GM12801 (cell line): ENCODE results near the gene SARDH.

Experiments used
- TF ChIP-seq, protein P1 (sequence below): IDR thresholded peaks from one replicate; pipeline ENCODE4 v1.5.1; 2011; ENCODE audit warnings: control low read depth; ENCODE audit not compliant: insufficient read length; ENCODE audit errors: extremely low read depth

Gene SARDH

DNA sequence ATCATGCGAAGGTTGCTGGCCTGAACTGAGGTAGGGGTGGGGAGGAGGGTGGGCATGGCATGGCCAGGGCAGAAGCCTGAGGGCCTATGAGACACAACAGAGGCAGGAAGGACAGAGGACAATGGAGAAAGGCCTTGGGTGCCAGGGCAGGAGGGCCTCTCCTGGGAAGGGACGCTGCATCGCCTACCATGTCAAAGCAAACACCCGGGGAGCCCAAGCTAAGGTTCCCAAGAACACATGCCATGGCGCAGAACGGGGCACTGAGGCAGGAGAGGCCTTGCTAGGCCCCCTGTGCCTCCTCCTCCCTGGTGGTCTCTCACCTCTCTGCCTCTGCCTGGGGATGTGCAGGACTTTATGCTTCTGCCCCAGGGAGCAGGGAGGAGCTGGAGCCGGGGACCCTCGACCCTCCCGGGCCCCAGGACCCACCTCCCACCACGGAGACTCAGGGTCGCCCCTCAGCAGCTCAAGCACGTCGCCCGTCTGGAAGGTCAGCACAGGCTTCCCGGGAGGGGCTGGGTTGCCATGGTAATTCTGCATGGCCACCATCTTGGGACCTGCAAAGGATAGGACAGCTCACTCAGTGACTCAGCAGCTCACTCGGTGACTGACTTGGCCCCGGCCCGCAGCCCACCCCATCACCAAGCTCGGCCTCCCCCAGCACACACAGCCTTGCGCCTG lies 40.3 kb upstream of the SARDH start:
- TF ChIP-seq, protein P1, sequence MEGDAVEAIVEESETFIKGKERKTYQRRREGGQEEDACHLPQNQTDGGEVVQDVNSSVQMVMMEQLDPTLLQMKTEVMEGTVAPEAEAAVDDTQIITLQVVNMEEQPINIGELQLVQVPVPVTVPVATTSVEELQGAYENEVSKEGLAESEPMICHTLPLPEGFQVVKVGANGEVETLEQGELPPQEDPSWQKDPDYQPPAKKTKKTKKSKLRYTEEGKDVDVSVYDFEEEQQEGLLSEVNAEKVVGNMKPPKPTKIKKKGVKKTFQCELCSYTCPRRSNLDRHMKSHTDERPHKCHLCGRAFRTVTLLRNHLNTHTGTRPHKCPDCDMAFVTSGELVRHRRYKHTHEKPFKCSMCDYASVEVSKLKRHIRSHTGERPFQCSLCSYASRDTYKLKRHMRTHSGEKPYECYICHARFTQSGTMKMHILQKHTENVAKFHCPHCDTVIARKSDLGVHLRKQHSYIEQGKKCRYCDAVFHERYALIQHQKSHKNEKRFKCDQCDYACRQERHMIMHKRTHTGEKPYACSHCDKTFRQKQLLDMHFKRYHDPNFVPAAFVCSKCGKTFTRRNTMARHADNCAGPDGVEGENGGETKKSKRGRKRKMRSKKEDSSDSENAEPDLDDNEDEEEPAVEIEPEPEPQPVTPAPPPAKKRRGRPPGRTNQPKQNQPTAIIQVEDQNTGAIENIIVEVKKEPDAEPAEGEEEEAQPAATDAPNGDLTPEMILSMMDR = no peak

DNA sequence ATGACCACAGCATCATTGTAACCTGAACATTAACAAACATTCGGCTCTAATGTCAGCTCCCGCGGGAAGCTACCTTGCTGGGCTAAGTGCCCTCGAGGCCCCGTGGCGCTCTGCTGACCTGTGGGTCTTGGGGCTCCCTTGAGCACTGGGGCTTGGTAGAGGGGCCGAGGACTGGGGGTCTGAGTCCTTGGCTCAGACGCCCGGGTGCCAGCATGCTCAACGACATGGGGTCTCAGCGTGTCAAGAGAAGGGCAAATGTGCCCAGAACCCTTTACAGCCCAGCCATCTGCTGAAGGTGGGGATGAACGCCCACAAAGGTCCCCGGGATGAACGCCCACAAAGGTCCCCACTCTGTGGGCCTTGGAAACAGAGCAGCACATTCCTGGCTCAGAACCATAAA lies 39.7 kb upstream of the SARDH start:
- TF ChIP-seq, protein P1 = no peak

DNA sequence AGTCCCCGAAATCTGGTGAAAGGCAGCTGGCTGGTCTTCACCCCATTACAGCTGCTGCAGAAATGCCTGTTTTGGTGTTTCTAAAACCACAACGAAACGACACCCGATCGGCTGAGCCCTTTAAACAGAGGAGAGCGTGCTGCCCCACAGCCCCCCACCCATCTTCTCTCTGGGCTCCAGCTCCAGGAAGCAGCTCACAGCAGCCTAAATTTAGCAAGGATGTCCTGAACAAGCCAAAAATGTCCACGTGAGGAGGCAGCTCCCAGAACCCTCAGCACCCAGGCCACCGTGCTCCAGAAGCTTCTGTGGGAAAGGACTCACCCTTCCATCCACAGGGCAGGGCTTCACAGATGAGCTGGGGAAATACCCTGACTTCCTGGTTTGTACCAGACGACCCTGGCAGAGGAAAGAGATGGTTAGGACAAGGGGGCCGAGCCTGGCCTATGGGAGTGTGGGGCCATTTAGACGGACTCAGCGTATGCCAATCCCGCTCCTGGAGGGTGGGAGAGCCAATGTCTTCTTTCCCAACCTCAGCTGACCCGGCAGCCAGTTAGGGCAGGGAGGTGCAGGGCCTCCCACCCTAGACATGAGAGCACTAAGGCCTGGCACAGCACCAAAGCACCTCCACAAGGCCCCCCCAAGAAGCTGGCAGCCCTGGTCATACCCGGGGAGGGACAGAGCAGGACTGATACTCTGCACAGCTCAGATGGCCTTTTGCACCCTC lies 39.1 kb upstream of the SARDH start:
- TF ChIP-seq, protein P1 = no peak

DNA sequence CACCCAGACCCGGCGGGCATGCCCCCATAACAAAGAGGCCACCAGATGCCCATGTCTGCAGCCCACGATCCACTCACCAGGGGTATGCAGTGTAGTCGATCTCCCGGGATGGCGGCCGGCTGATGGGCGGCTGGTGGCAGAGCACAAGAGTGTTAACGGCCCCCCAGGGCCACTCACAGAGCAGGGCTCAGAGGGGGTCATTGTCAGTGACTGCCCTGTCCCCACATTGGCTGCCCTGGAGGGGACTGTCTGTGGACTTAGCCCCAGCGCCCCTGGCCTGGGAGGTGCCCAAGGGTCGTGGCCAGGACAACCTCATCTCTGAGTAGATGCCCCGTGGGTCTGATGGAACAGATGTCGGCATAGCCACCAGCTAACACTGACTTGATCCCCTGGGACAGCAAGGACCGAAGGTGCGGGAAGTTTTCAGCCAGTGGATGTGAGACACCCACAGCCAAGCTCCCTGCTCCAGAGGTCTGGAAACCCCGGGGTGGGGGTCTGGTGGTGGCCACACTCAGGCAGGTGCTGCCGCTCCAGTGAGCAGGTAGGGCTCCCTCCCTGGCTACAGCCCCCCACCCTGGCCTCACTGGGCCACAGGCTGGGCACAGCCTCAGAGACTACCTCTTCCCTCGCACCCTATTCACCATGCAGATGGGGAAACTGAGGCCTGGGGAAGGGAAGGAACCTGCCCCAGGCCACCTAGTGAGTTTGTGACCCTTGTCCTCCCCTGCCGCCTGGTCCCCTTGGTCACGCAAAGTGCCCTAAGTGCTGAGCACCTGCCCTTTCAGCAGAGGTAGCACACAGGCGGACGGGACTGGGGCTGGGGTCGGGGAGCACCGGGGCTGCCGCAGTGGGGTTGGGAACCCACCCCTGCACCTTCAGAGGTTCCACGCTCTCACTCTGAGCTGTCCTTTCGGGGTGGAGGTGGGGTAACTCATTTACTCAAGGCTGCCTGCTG lies 38.1 kb upstream of the SARDH start:
- TF ChIP-seq, protein P1 = no peak

DNA sequence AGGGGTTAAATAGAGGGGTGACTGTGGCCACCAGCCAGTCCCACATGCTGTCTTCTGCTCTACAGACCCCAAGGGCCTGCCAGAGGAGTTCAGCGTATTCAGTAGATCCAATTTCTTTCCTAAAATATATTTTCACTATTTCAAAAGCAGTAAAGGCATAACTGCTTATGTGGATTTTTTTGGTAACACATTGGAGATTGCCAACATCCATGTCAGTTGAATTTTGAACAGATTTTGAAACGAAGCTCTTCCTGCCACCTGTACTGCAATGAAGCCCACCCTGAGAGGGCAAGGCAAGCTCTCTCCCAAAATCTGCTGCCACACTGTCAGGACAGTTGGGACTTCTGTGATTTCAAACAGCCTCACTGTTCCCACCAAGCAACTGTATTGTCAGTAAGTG lies 37.1 kb upstream of the SARDH start:
- TF ChIP-seq, protein P1 = no peak

DNA sequence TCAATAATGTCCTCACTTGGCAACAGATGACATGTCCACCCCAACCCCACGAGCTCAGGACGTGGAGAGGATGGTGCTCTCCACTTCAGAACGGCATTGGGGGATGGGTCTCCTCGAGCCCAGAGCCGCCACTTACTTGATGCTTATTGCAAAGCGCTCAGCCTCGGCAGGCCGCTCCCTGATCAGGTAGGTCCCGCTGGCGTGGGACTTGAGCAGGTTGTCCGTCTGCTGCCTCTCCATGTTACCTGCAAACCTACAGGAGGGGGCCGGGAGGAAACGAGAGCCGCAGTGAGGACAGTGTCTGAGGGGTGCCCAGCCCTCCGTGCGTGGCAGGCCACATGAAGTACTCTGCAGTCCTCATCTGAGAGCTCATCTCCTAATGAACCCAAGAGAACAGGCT lies 36.6 kb upstream of the SARDH start:
- TF ChIP-seq, protein P1 = no peak

DNA sequence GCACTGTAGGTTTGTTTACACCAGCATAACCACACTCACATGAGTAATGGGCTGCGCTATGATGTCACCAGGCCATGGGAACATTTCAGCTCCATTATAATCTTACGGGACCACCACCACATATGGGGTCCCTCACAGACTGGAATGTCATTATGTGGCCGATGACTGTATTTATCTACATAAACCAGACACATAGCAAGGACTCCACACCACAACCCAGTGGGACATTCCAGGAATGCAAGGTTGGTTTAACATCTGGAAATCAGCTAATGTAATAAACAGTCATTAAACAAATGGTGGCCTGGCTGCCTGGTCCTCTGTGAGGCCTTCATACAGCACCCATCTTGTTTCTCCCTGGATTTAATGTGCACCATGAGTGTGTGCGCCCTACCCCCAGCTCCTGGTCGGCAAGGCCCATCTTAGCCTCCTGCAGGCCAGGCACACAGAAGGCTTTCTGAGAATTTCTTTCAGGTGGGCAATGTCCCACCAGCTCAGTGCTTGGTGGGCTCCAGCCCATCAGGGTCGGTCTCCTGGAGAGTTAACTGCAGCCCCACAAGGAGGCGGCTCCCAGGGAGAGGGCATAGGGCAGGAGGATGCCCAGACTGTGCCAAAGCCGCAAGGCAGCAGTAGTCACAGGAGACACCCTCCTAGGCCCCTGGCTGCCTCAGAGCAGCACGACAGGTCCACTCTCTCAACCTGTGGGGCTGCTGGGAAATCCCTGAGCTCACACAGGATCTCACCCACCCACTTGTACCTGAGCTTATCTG lies 35.9 kb upstream of the SARDH start:
- TF ChIP-seq, protein P1 = no peak
